HG03457 (cell line): Measurements from ENCODE around the gene CEP63.

ENCODE experiments used
- ATAC-seq: cut with Tn5 transposase; IDR thresholded peaks from one replicate; pipeline ENCODE4 v1.9.1; 2021; ENCODE audit warnings: moderate number of reproducible peaks; ENCODE audit not compliant: unreplicated experiment

Gene CEP63

DNA sequence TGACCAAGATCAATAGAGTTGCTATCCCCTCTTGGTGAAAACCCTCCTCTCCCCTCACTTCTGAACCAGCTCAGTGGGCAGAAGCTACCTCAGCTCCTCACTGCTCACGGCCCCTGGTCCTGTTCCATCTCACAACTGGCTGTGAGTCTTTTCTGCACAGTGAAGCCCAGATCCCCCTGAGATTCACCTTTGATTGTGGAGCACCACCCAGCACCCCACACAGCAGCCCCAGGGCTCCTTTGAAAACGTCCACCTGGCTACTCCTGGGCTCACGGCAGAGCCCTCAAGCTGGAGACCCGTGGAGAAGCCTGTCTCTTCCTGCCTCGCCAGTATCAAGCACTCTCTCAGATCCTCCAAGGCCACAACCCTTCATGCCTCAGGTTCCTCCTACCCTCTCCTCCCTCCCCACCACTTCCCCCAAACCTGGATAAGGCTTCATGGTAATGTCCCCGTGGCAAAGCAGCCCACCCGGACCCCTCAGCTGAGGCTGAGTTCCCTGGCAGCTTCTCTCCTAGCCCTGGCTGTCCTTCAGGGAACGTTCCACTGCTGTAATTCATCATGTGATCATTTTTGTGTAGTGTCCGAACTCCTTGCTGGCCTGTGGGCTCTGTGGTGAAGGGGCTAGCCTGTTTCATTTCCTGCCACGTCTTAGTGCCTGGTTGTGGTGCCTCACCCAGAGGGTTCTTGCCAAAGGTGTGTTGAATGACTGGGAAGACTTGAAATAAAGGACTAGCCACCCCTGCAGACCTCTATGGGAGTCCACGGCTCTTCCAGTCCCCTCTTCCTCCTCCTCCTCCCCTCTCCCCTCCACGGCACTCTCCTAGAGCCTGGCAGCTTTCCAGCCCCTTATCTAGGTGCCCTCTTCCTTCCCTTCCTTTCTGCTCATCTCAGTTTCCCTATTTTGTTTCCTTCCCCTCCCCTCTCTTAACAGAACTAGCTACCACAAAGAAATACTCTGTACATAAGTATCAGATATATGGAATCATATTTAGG, 120.5 kb downstream of the CEP63 start:
- no peak for ATAC-seq

GRCh38 chr3:134607054-134608022, 121.5 kb downstream of the CEP63 start:
- ATAC-seq: no peak

- no peak for ATAC-seq
Measured at GRCh38 chr3:134608023-134608770, 122.3 kb downstream of the CEP63 start.

DNA sequence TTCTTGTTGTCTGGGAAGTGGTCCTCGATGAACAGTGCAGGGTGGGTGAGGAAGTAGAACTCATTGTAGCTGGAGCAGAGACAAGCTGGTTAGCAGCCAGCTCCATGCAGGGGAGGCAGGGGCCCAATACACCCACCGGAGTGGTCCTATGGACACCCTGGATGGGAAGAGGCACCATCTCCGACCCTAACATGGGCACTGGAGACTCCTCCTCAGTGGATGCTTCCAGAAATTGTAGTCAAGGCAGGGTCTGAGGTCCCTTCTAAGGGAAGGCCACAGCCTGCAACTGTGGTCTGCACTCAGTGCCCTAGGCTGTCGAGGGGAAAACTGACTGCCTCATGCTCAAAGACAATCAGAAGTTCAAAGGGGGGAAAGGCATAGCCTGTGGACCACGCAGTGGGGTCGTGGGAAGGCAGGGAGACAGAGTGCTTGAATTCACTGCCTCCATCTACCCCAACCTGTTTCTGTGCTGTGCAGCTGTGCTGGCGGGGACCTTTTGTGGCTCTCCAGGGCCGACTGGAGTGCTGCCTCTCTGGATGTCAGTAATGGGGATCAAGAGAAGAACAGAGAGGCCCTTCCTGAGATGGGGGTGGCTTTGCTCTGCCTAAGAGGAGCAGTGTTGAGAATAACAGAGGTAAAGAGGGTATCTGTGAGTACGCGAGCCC, 123.0 kb downstream of the CEP63 start:
- ATAC-seq: no peak

DNA sequence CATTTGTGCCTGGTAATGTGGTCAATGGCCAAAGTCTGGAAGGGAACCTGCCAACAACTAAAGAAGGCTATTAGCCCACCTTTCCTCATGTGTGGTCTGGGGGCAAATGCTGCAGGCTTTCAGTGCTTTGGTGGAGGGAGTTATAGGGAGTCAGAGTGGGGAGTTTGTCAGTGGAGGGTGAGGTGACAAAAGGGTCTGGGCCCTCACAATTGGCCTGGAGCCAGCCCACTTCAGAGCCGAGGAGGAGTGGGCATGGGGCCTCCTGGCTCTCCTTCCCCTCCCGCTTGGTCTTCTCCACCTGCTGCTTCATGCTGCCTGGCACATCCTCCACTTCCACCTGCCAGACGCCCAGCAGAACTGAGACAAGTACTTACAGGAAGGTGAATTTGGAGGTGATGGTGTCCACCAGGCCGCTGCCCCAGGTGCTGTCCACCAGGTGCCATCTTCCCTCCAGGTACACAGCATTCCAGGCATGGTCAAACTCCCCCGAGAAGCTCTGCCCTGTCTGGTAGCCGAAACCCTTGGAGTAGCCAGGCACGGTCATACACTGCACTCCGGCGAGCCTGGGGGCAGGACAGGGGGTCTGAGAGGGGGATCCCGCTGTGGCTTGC, 124.1 kb downstream of the CEP63 start:
- ATAC-seq: no peak

DNA sequence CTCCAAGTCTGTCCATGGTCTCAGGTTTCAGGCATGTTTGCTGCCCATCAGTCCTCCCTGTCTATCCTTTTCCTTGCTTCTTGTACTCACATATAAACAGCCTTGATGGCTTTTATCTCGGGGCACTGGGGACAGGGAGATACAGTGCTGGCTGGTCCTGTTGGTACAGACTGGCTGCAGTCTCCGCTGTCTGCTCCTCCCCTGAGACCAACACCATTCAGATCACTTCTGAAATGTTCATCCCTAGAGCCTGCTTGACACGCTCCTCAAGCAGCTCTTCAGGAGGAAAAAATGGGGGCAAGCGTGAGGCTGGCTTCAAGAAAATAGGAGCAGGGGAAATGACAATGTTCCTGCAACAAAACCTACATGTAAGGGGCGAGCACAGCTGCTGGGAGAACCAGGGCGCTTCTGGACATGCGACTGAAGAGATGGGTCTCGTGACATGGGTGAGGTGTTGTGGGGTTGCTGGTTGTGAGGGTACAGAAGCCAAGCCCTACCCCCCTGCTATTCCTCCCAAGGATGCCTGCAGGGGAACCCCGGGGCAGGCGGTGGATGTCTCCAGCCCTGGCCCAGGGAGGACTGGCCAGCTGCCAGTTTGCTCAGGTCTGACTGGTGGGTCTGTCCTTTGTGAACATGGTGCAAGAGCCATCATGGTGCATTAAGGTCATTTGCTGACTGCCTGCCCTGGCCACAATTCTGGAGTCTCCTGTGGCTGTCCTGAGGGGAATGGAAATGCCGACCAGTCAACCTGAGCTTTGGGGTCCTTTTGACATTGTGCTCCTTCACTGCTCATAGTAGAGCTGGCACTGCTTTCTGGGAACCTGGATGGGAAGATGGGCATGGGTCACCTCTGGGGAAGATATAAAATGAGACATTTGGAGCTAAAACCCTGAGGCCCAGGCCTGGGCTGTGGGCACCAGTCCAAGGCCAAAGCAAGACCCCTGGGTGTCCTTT, 124.9 kb downstream of the CEP63 start:
- ATAC-seq: no peak

DNA sequence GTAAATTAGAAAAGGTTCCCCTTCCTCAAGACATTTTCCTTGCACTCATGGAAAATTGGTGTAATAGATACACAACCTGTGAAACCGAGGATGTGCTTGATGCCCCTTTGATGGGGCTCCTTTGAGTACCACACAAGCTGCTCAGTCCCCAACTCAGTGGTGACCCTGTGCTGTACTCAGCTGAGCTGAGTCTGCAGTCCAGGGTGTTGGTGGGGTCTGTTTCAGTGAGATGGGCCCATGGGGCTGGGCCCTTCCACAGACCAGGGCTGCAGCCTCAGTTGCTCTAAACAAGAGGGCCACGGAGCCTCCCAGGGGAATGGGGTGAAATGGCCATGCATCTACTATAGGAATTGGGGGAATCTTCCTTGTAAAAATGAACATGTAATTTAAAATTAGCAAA, 125.7 kb downstream of the CEP63 start:
- no peak for ATAC-seq

GRCh38 chr3:134613006-134613520, 127.2 kb downstream of the CEP63 start:
- no peak for ATAC-seq

DNA sequence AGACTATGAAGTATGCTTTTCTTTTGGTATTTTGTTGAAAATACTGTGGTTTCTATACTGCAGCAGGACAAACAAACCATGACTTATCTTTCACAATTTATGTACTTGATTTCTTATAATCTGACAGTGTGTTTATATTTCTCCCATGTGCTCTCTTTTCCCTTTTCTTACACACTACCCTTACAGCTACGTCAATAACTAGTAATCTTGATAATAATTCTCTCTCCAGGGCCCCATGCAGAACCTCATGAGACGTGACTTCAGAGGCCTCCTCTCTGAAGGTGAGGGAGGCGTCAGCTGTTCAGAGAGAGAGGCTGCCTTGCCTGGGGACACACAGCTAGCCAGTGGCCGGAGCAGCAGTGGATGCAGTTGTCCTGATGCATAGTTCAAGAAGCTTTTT, 129.1 kb downstream of the CEP63 start:
- ATAC-seq: no peak

GRCh38 chr3:134615743-134616142, 129.9 kb downstream of the CEP63 start:
- ATAC-seq: no peak

DNA sequence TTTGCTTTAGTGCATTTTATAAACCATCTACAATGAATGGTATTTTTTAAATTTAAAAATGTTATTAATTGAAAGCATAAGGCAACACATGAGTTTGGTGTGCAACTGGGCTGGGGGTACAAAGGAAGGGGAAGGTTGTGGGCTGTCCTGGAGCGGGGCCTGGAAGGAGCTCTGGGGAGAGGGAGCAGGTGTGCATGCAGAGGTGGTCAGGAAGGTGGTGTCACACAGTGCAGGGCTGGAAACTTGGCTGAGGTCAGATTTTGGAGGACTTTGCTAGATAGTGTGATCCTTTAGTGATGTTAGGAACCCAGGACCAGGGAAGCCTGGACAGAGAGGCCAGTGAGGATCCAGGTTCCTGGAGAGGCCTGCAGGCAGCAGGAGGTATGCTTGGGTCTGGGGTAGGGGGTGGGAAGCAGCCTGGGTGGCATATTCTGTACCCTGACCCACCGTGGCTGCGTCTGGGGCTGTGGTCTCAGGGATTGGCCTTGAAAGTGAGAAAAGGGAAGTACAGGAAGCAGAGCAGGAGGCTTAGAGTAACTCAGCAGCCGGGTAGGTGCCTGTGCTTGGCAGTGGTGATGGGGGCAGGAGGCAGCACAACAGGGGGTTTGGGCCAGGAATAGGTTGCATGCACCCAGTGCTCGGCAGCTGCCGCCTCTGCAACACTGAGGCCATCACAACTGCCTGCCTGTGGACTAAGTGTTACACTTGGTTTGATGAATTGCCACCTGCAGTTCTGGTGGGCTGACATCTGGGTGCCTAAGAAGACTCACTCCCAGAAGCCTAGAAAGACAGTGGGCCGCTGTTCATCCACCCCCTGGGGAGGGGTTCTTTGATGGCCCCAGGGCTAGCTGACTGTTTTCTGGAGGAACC, 132.0 kb downstream of the CEP63 start:
- ATAC-seq: no peak

DNA sequence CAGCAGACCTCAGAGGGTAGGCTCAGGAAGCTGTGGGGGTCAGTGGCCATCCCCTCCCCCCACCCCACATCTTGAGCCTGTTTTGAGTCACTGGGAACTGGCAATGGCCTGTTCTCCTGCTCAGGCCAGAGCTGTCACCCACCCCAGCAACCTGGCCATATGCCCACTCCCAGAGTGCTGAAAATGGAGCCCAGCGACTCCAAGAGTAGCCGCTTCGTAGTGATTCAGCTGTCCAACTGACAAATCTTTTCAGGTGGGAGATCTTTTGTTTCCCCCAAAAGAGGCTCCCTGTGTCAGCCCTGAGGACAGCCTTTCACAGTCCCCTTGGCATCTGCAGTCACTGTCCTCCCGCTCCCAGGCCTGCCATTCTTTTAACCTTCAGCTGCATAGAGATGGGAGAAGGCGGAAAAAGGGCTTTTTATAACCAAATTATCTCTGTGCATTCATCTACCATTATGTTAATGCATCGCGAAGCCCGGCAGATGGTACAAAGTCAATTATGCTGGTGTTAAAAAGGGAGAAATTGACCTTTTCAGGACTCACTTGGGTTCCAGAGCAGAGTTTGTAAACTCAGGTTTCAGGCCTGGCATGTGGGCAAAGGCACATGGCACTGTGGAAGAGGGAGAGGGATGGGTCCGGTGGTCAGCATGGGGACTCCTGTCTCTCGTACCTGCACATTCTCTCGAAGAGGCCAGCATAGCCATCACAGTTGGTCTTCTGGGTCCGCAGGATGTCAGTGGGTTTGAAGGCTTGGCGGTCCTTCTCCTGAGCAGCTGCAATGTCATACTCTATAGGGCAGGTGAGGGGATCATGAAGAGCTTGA, 132.8 kb downstream of the CEP63 start:
- no peak for ATAC-seq

GRCh38 chr3:134619301-134619615, 133.4 kb downstream of the CEP63 start:
- no peak for ATAC-seq

- ATAC-seq: no peak
Measured at GRCh38 chr3:134619884-134620445, 134.1 kb downstream of the CEP63 start.

- no peak for ATAC-seq
Measured at GRCh38 chr3:134620476-134621115, 134.7 kb downstream of the CEP63 start.

GRCh38 chr3:134621854-134622253, 136.0 kb downstream of the CEP63 start:
- ATAC-seq: no peak
